Measurements from ENCODE around the gene LAMC3. TPM values are rescaled to one million over a fixed set of nuclear protein-coding genes. Genes with fewer than 3 reads are reported as not detected.
"Not testable (repeated sequence)": the region's sequence is repeated elsewhere in the genome, so short reads cannot be mapped to it uniquely, and the experiment has no call there.

Gene LAMC3
- total RNA-seq, 4 donors from 2014 or later, result under 0.01 to 0.78 (median 0.50) TPM; not detected in 1

DNA sequence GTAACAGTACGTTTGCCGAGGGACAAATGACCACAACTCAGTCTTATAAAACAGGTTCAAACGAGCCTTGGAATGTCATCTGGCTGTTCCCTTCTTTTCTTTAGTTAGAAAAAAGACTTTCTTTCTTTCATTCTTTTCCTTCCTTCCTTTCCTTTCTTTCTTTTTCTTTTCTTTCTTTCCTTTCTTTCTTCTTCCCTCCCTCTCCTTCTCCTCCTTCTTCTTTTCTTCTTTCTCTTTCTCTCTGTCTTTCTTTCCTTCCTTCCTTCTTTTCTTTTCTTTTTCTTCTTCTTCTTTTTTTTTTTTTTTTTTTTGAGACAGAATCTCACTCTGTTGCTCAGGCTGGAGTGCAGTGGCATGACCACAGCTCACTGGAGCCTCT lies 9.7 kb upstream of the LAMC3 start:
- Histone ChIP-seq H3K36me3 (no peaks in the 10 kb centered on the region), H3K4me3 (no peak overlapping the region), H3K27me3 (peaks cover 70% of the 10 kb centered on the region), H3K9me3 (no peaks in the 10 kb centered on the region), H3K4me1 (peaks cover 0 to 8% (median 0%) of the 10 kb centered on the region in 3 donors), H3K27ac (no peak overlapping the region)
- no peak for ATAC-seq
- no peak for TF ChIP-seq EP300 (IDR thresholded peaks at IDR 0.05)
- WGBS, 2 donors (ENCODE audit: low coverage in 1 of 2), result 42 to 80% methylated on average over 3 of the region's 3 CpGs

DNA sequence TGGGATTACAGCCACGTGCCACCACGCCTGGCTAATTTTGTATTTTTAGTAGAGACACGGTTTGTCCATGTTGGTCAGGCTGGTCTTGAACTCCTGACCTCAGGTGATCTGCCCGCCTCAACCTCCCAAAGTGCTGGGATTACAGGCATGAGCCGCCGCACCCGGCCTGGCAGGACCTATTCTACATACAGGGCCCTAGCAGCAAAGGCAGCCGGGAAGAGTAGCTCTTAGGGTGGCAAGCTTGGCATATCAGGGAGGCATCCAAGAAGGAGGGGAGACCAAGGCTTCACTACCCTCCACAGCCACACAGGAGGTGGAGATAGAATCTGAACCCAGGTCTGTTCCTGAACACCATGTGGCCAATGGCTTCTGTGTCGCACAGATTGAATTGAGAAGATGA lies 8.4 kb upstream of the LAMC3 start:
- not testable (repeated sequence) for H3K27ac ChIP-seq, H3K4me3 ChIP-seq

DNA sequence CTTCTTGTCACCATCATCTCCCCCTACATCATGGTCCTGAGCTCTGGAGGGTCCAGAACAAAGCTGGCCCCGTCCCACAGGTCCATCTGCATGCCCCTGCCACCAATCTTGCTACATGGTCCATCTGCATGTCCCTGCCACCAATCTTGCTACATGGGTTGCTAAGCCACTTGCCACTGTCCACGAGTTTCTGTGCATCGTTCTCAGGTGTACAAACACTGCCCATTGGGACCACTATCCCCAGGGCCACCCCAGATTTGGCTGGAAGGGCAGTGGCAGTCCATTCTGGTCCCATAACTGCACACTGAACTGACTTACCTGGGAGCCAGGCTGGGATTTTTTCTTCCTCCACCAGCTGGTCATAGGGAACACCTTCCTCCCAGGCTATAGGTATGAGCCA lies 8.0 kb upstream of the LAMC3 start:
- Histone ChIP-seq H3K4me3 (no peak overlapping the region), H3K27ac (no peak overlapping the region), H3K4me1 (peaks cover 0 to 8% (median 0%) of the 10 kb centered on the region in 3 donors), H3K36me3 (no peaks in the 10 kb centered on the region), H3K9me3 (no peaks in the 10 kb centered on the region), H3K27me3 (peaks cover 54% of the 10 kb centered on the region)
- TF ChIP-seq, protein P1, sequence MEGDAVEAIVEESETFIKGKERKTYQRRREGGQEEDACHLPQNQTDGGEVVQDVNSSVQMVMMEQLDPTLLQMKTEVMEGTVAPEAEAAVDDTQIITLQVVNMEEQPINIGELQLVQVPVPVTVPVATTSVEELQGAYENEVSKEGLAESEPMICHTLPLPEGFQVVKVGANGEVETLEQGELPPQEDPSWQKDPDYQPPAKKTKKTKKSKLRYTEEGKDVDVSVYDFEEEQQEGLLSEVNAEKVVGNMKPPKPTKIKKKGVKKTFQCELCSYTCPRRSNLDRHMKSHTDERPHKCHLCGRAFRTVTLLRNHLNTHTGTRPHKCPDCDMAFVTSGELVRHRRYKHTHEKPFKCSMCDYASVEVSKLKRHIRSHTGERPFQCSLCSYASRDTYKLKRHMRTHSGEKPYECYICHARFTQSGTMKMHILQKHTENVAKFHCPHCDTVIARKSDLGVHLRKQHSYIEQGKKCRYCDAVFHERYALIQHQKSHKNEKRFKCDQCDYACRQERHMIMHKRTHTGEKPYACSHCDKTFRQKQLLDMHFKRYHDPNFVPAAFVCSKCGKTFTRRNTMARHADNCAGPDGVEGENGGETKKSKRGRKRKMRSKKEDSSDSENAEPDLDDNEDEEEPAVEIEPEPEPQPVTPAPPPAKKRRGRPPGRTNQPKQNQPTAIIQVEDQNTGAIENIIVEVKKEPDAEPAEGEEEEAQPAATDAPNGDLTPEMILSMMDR (IDR thresholded peaks at IDR 0.05), result no peak
- TF ChIP-seq POLR2A (IDR thresholded peaks at IDR 0.05) (no peak), POLR2AphosphoS5 (IDR thresholded peaks at IDR 0.05) (no peak), EP300 (IDR thresholded peaks at IDR 0.05) (no peak)
- WGBS, 2 donors (ENCODE audit: low coverage in 1 of 2), result no CpG with 5 or more reads among the region's 3 CpGs
- no peak for ATAC-seq

More for the DNA sequence above, 8.4 kb upstream of the LAMC3 start:
- H3K4me1 ChIP-seq, H3K9me3 ChIP-seq, ATAC-seq, H3K36me3 ChIP-seq: not testable (repeated sequence)
- peaks cover 57% of the 10 kb centered on the region for H3K27me3 ChIP-seq
- WGBS, 2 donors (ENCODE audit: low coverage in 1 of 2), result 50 to 83% methylated on average over 1 to 2 of the region's 9 CpGs

DNA sequence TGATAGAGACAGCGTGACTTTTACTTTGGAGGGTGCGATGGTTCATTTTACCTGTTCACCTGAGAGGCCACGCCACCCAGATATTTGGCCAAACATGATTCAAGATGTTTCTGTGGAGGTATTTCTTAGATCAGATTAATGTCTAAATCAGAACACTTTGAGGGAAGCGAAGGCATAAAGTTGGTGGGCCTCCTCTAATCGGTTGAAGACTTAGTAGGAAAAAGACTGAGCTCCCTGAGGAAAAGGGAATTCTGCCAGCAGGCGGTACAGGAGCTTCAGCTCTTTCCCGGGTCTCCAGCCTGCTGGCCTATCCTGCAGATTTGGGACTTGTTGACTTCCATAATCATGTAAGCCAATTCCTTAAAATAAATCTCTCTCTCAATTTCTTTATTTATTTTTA lies 7.0 kb upstream of the LAMC3 start:
- no peaks in the 10 kb centered on the region for H3K9me3 ChIP-seq
- peaks cover 56% of the 10 kb centered on the region for H3K27me3 ChIP-seq
- WGBS, 2 donors (ENCODE audit: low coverage in 1 of 2), result 78 to 89% methylated on average over 5 to 6 of the region's 7 CpGs
- H3K4me3 ChIP-seq, result no peak overlapping the region
- ATAC-seq, result no peak
- H3K4me1 ChIP-seq, result peaks cover 0 to 8% (median 0%) of the 10 kb centered on the region in 3 donors
- H3K27ac ChIP-seq, result no peak overlapping the region
- no peaks in the 10 kb centered on the region for H3K36me3 ChIP-seq
- TF ChIP-seq POLR2AphosphoS5 (IDR thresholded peaks at IDR 0.05), result no peak
- TF ChIP-seq, protein P1 (IDR thresholded peaks at IDR 0.05), result no peak
- no peak for TF ChIP-seq POLR2A (IDR thresholded peaks at IDR 0.05)
- TF ChIP-seq EP300 (IDR thresholded peaks at IDR 0.05), result no peak

DNA sequence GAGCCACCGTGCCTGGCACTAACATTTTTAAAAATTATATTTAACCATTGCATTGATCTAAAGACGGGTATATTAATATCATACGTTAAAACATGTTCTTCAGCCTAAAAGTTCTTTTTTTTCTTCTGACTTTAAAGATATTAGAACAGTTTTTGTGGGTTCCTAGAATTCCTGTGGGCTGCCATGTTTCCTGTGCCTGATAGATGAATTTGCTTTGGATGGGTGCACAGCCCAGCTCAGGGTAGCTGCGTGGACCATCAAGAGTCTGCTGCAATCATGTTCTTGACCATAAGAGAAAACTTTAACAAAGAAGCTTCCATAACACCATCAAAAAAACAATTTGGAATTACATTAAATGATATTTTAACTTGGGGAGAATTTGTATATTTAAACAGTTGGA lies 2.4 kb upstream of the LAMC3 start:
- 74 to 78% methylated on average over 4 of the region's 4 CpGs for WGBS, 2 donors (ENCODE audit: low coverage in 1 of 2)
- H3K4me1 ChIP-seq, result peaks cover 0 to 11% (median 4%) of the 10 kb centered on the region in 3 donors
- TF ChIP-seq, protein P1 (IDR thresholded peaks at IDR 0.05), result no peak
- TF ChIP-seq POLR2AphosphoS5 (IDR thresholded peaks at IDR 0.05) (no peak), POLR2A (IDR thresholded peaks at IDR 0.05) (no peak), EP300 (IDR thresholded peaks at IDR 0.05) (no peak)
- no peak overlapping the region for H3K4me3 ChIP-seq
- no peaks in the 10 kb centered on the region for H3K9me3 ChIP-seq
- no peak for ATAC-seq
- no peak overlapping the region for H3K27ac ChIP-seq
- peaks cover 54% of the 10 kb centered on the region for H3K27me3 ChIP-seq
- no peaks in the 10 kb centered on the region for H3K36me3 ChIP-seq

DNA sequence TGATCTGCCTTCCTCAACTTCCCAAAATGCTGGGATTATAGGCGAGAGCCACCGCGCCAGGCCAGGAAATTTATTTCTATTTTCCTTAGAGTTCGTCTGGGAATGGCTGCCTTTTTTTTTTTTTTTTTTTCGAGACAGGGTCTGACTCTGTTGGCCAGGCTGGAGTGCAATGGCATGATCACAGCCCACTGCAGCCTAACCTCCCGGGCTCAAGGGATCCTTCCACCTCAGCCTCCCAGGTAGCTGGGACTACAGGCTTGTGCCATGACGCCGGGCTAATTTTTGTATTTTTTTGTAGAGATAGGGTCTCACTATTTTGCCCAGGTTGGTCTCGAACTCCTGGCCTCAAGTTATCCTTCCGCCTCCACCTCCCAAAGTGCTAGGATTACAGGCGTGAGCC lies 888 bp upstream of the LAMC3 start:
- 20 to 77% methylated on average over 1 to 10 of the region's 11 CpGs for WGBS, 2 donors (ENCODE audit: low coverage in 1 of 2)
- Histone ChIP-seq H3K9me3 (no peaks in the 10 kb centered on the region), H3K4me3 (no peak overlapping the region), H3K36me3 (no peaks in the 10 kb centered on the region), H3K4me1 (peaks cover 0 to 11% (median 4%) of the 10 kb centered on the region in 3 donors), H3K27me3 (peaks cover 57% of the 10 kb centered on the region), H3K27ac (no peak overlapping the region)
- TF ChIP-seq EP300 (IDR thresholded peaks at IDR 0.05) (no peak), POLR2AphosphoS5 (IDR thresholded peaks at IDR 0.05) (no peak), POLR2A (IDR thresholded peaks at IDR 0.05) (no peak)
- TF ChIP-seq, protein P1 (IDR thresholded peaks at IDR 0.05), result no peak
- no peak for ATAC-seq
